ENCODE measurements around the gene RTN4RL1. TPM values are rescaled to one million over a fixed set of nuclear protein-coding genes. Genes with fewer than 3 reads are reported as not detected.

Gene RTN4RL1
- total and polyA plus RNA-seq, 9 of the 15 experiments (the other 6 are each of a cell fraction or from before 2014, with no cell fraction given), result 0.04 to 0.06 (median 0.04) TPM; not detected in 5

- Histone ChIP-seq H2AFZ (ENCODE audit: low read depth, low read length) (no peak overlapping the region), H3K9ac (ENCODE audit: insufficient read depth in 1 of 2, low read depth in 2 of 2, low read length in 2 of 2) (no peak overlapping the region), H3K79me2 (ENCODE audit: control insufficient read depth, insufficient read depth, low read length) (no peaks in the 10 kb centered on the region), H3K4me3 (no peak overlapping the region), H3K27me3 (ENCODE audit: control insufficient read depth in 2 of 2, insufficient read depth in 2 of 2, low read length in 2 of 2) (no peaks in the 10 kb centered on the region), H3K4me2 (ENCODE audit: insufficient read depth, low read length) (no peak overlapping the region), H4K20me1 (replicated peaks; ENCODE audit: control insufficient read depth, insufficient read depth, low read length) (no peaks in the 10 kb centered on the region), H3K9me3 (replicated peaks; ENCODE audit: control insufficient read depth, insufficient read depth, low read depth, low read length) (no peaks in the 10 kb centered on the region), H3K27ac (ENCODE audit: extremely low read depth, low read depth, low read length) (no peak overlapping the region), H3K4me1 (replicated peaks in 1 of 2; ENCODE audit: control insufficient read depth in 2 of 2, insufficient read depth in 2 of 2, low read length in 2 of 2) (peaks cover 0 to 35% of the 10 kb centered on the region in 2 experiments; a peak in 2 of 5 replicates), H3K36me3 (ENCODE audit: control insufficient read depth, insufficient read depth, low read length) (peaks cover 10% of the 10 kb centered on the region; the same call in 1 of the 3 replicates), H3K9me1 (ENCODE audit: control insufficient read depth, insufficient read depth, low read length) (no peaks in the 10 kb centered on the region)
- DNase-seq (ENCODE audit: extremely low read depth in 1 of 4, low spot score in 3 of 4) (no peak), ATAC-seq (no peak), FAIRE-seq (no peak)
- TF ChIP-seq RBBP5 (IDR thresholded peaks at IDR 0.05; ENCODE audit: borderline replicate concordance, insufficient read depth, low read length, poor library complexity, severe bottlenecking) (no peak), GTF2A2 (tag; IDR thresholded peaks at IDR 0.05) (no peak), IRF1 (CRISPR knock-in tag; IDR thresholded peaks at IDR 0.05; ENCODE audit: borderline replicate concordance) (no peak), ATF3 (IDR thresholded peaks at IDR 0.05) (no peak), ATF3 (CRISPR knock-in tag; conservative IDR thresholded peaks at IDR 0.05) (no peak), TFE3 (CRISPR knock-in tag; IDR thresholded peaks at IDR 0.05) (no peak)
- intact Hi-C loops (cut with micrococcal nuclease), result no loop called here
- POLR2A ChIA-PET, result no interaction called here
- BruUV-seq (replicated peaks), result no TSS peak
- in situ Hi-C loops (cut with MboI), result loop anchor here (10.0 kb wide), 1 partner anchor 184 kb away; no protein-coding TSS in a partner anchor
- 81% methylated on average over 3 of the region's 6 CpGs for WGBS (ENCODE audit: insufficient coverage, low coverage, missing lambda C conversion rate)
- CTCF ChIA-PET (ENCODE audit: low intra/inter-chr PET ratio), result no interaction called here
These were observed 35.2 kb upstream of the RTN4RL1 start for GRCh38 chr17:2060385-2060658.
